Epithelial cell of prostate (primary cell): ENCODE measurements around the gene OR52L1.
"Not testable (repeated sequence)": the region's sequence is repeated elsewhere in the genome, so short reads cannot be mapped to it uniquely, and the experiment has no call there.

Source experiments
- DNase-seq: peaks from one replicate; pipeline ENCODE4 v3.0.0-alpha.2; 2011; ENCODE audit warnings: low read depth, low spot score
- H3K27ac ChIP-seq: fragments of 450-650 bp; 2 replicates; pipeline ENCODE4 v1.5.1; 2017; ENCODE audit warnings: mild to moderate bottlenecking

Gene OR52L1

GRCh38 chr11:5986885-5987284 is at the start of gene OR52L1:
Gene OR52L1, minus strand, starts transcription at chr11:5986985. Its CDS starts 55 bp downstream, at chr11:5986930.
- H3K27ac ChIP-seq, result no peak within 1 kb of the TSS
- DNase-seq, result no peak

- H3K27ac ChIP-seq, result no peak within 1 kb of the TSS
- DNase-seq, result no peak
Measured at GRCh38 chr11:6030708-6031405, 44.1 kb upstream of the OR52L1 start, which contains the start of gene OR56A1. Gene OR56A1, minus strand, starts transcription at chr11:6030758. Its CDS starts 3,066 bp downstream, at chr11:6027692.

- no peak overlapping the region for H3K27ac ChIP-seq
- DNase-seq, result no peak
Measured at GRCh38 chr11:6027501-6027900, 40.7 kb upstream of the OR52L1 start.

GRCh38 chr11:6025056-6025455 is 38.3 kb upstream of the OR52L1 start:
- DNase-seq, result no peak
- no peak overlapping the region for H3K27ac ChIP-seq

GRCh38 chr11:6022956-6023355 is 36.2 kb upstream of the OR52L1 start:
- H3K27ac ChIP-seq, result no peak overlapping the region
- peak; percentile 14 for DNase-seq

GRCh38 chr11:6013042-6013441 is 26.3 kb upstream of the OR52L1 start:
- no peak for DNase-seq
- H3K27ac ChIP-seq, result no peak overlapping the region

- DNase-seq, result no peak
- H3K27ac ChIP-seq, result no peak overlapping the region
Measured at GRCh38 chr11:6012035-6012668, 25.4 kb upstream of the OR52L1 start.

- no peak for DNase-seq
- H3K27ac ChIP-seq, result no peak within 1 kb of the TSS
Measured at GRCh38 chr11:6006846-6007245, 20.1 kb upstream of the OR52L1 start, which contains the start of gene OR56A4. Gene OR56A4, minus strand, starts transcription at chr11:6006946. Its CDS starts 3,954 bp downstream, at chr11:6002992.

- no peak for DNase-seq
- H3K27ac ChIP-seq, result no peak overlapping the region
Measured at GRCh38 chr11:6006395-6006794, 19.6 kb upstream of the OR52L1 start.

- DNase-seq, result no peak
Measured at GRCh38 chr11:6002202-6002699, 15.5 kb upstream of the OR52L1 start.

GRCh38 chr11:5994791-5995190 is 8.0 kb upstream of the OR52L1 start:
- no peak overlapping the region for H3K27ac ChIP-seq
- no peak for DNase-seq

More at GRCh38 chr11:6002202-6002699, 15.5 kb upstream of the OR52L1 start:
- no peak overlapping the region for H3K27ac ChIP-seq

GRCh38 chr11:5992604-5993251 is 5.9 kb upstream of the OR52L1 start:
- no peak overlapping the region for H3K27ac ChIP-seq
- no peak for DNase-seq

- H3K27ac ChIP-seq, result no peak overlapping the region
- no peak for DNase-seq
Measured at GRCh38 chr11:5992150-5992549, 5.4 kb upstream of the OR52L1 start.

GRCh38 chr11:5989203-5989602 is 2.4 kb upstream of the OR52L1 start:
- DNase-seq, result no peak
- no peak overlapping the region for H3K27ac ChIP-seq

- no peak for DNase-seq
- H3K27ac ChIP-seq, result no peak overlapping the region
Measured at GRCh38 chr11:5983443-5983842, 3.3 kb downstream of the OR52L1 start.

- no peak overlapping the region for H3K27ac ChIP-seq
- DNase-seq, result no peak
Measured at GRCh38 chr11:5973530-5973929, 13.3 kb downstream of the OR52L1 start.

GRCh38 chr11:5968394-5968793 is 18.4 kb downstream of the OR52L1 start, which contains the start of gene OR56A5:
Gene OR56A5, minus strand, starts transcription at chr11:5968494. Its CDS starts 0 bp downstream, at chr11:5968494.
- DNase-seq, result no peak
- H3K27ac ChIP-seq, result no peak within 1 kb of the TSS

GRCh38 chr11:5967708-5968107 is 19.1 kb downstream of the OR52L1 start:
- H3K27ac ChIP-seq, result no peak overlapping the region
- DNase-seq, result peak; percentile 24

- no peak overlapping the region for H3K27ac ChIP-seq
- DNase-seq, result no peak
Measured at GRCh38 chr11:5966958-5967357, 19.8 kb downstream of the OR52L1 start.

GRCh38 chr11:5960704-5961320 is 26.0 kb downstream of the OR52L1 start:
- not testable (repeated sequence) for H3K27ac ChIP-seq

More at GRCh38 chr11:5960704-5961320, 26.0 kb downstream of the OR52L1 start:
- DNase-seq, result not testable (repeated sequence)
